GM19468 (cell line): Measurements from ENCODE around the gene NOCT.
"Not testable (repeated sequence)": the region's sequence is repeated elsewhere in the genome, so short reads cannot be mapped to it uniquely, and the experiment has no call there.

Experiments
- ATAC-seq: cut with Tn5 transposase; IDR thresholded peaks from one replicate; pipeline ENCODE4 v1.9.1; 2021; ENCODE audit warnings: mild to moderate bottlenecking, moderate library complexity, moderate number of reproducible peaks; ENCODE audit not compliant: unreplicated experiment; ENCODE audit errors: extremely low read depth

The NOCT gene

GRCh38 chr4:139007640-139008039, 7.9 kb upstream of the NOCT start:
- ATAC-seq = no peak

DNA sequence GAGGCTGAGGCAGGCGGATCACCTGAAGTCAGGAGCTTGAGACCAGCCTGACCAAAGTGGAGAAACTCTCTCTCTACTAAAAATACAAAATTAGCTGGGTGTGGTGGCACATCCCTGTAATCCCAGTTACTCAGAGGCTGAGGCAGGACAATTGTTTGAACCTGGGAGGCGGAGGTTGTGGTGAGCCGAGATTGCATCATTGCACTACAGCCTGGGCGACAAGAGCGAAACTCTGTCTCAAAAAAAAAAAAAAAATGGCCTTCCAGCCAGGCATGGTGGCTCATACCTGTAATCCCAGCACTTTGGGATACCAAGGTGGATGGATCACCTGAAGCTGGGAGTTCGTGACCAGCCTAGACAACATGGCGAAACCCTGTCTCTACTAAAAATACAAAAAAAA, 7.3 kb upstream of the NOCT start:
- ATAC-seq = not testable (repeated sequence)

DNA sequence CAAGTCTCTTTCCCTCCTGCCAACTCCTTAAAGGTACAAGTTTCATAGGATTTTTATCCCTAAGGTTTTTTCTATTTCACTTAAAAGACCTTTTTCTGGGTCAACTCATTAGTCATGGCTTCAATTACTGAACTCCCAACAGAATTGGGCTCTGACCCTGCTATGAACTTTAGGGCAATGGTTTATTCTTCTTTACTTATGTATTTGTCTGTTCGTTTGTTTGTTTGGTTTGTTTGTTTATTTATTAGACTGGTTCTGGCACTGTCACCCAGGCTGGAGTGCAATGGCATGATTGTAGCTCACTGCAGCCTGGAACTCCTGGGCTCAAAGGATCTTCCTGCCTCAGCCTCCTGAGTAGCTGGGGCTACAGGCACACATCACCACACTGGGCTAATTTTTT, 5.9 kb upstream of the NOCT start:
- ATAC-seq = no peak

DNA sequence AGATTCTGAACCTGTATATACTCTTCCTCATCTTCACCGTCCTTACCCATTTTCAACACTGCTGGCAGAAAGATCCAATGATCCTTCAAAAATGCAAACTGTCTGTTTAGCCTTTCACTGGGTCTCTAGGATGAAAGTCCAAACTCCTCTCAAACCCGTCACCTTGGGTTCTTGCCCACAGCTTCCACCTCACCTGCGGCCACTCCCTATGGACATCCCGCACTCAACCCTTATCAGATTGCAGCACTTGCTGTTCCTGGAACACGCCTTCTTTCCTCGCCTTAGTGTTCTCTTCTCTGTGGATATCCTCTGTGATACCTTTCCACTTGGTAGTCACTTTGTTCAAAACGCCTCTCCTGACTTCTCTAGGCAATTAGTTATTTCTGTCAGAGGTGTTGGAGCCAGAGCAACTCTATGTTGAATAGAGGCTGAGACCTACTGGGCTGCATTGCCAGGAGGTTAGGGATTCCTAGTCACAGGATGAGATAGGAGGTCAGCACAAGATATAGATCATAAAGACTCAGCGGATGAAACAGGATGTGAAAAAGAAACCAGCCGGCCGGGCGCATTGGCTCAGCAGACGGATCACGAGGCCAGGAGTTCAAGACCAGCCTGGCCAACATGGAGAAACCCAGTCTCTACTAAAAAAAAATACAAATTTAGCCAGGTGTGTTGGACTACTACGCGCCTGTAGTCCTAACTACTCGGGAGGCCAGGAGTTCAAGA, 4.2 kb upstream of the NOCT start:
- no peak for ATAC-seq

DNA sequence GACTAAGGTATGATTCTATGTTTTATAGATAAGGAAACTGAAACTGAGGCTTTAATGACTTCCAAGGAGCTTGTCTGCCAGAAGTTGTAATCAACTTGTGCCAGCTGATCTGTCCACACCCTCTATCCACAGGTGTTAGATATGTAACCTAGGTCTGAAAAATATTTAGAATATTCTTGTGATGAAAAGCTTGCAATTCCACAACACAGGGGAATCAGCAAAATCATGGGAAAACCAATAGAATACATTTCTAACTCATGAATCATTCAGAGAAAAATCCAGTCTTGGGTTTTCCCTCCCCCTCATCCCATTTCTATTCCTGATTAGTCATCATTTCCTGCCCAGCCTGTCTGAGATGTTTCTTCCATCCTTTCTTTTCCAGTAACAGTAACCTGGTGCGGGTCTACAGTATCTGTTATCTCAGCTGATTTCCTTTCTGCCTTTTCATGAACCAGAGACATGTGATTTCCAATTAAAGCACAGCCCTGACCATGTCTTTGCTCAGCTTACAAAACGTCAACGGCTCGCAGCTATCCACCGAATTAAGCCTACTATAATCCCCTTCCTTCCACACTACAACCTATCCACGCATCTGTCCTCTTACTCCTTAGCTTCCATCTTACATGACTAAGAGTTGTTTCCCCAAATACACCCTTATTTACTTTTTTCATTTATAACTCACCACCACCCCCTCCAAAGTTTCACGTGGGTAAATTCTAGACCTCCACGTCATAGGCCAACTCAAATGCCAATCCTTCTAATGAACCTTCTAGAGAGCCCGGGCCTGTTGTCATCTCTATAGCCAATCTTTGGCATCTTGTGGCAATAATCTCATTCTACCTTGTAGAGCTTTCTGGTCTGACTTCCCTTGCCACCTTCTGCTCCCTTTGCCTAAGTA, 961 bp upstream of the NOCT start:
- no peak for ATAC-seq

GRCh38 chr4:139015948-139016471, 429 bp downstream of the NOCT start:
- ATAC-seq = peak; percentile 1

- ATAC-seq = no peak
These were observed 2.3 kb downstream of the NOCT start for GRCh38 chr4:139017861-139018260.

DNA sequence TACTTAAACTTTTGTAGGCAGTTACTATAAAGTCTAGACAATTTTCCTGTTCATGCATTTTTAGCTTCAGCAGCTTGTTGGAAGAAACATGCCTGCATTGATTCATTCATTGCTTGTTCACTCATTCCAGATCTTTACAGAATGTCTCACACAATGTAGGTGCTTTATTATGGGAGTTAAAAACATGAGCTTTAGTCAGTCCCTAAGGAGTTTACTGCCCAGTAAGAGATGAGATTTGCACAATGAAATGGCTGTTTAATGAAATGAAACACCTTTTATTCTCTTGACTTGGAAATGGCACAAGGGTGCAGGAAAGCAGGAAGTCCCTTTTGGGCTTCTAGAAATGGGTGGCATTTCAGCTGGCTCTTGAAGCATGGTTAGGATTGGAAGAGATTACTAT, 2.9 kb downstream of the NOCT start:
- ATAC-seq = no peak

DNA sequence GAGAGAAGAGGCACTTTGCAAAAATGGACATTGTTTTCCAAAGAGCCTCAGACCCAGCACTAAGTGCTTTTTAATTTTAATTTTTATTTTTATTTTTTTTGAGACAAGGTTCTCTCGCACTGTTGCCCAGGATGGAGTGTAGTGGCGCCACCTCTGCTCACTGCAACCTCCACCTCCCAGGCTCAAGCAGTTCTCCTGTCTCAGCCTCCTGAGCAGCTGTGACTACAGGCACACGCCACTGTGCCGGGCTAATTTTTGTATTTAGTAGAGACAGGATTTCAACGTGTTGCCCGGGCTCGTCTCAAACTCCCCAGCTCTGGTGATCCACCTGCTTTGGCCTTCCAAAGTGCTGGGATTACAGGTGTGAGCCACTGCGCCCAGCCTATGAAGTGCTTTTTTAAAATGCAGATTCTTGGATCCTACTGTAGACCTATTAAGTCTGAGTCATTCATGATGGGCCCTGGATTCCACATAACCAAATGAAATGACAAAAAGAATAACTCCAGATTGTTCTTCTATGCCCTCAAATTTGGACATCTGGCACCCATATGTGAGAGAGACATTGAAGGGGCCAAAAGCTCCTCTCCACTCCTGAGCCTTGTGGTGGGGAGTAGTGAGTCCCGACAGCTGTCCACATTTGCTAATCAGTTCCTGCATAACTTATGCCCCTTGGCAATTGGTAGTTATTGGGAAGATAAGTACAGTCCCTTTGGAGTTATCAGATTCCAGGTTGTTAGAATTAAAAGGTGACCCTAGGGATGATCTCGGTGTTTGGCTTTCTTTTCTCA, 3.6 kb downstream of the NOCT start:
- no peak for ATAC-seq

GRCh38 chr4:139020384-139020783, 4.8 kb downstream of the NOCT start:
- ATAC-seq = no peak

- ATAC-seq = not testable (repeated sequence)
These were observed 5.5 kb downstream of the NOCT start for GRCh38 chr4:139021071-139021470.

- ATAC-seq = no peak
These were observed 7.3 kb downstream of the NOCT start for GRCh38 chr4:139022835-139023234.

DNA sequence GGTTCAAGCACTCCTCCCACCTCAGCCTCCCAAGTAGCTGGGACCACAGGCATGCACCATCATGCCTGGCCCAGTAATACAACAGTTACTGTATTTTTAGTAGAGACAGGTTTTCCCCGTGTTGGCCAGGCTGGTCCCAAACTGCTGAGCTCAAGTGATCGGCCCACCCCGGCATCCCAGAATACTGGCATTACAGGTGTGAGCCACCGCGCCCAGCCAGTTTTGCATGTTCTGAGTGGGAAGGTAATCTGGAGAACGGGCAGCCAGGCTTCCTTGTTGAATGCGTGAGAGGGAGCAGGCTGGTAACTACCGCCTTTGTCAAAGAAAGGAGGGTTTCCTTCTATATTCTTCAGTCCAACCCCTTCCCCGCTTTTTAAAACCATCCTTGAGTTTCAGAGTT, 9.1 kb downstream of the NOCT start:
- no peak for ATAC-seq

DNA sequence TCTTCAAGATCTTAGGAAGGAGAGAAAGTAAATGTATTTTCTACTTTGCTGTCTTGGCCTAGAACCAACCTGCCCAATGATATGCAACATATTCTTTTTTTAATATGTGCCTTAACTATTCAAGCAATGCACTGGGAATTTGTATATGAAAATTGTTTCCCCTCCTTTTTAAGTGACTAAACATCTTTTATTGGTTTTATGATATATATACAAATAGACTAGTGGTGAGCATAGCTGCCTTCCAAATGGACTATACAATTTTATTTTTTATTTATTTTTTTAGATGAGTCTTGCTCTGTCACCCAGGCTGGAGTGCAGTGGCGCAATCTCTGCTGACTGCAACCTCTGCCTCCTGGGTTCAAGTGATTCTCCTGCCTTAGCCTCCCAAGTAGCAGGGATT, 10.3 kb downstream of the NOCT start:
- no peak for ATAC-seq

- no peak for ATAC-seq
These were observed 12.2 kb downstream of the NOCT start for GRCh38 chr4:139027776-139028175.

DNA sequence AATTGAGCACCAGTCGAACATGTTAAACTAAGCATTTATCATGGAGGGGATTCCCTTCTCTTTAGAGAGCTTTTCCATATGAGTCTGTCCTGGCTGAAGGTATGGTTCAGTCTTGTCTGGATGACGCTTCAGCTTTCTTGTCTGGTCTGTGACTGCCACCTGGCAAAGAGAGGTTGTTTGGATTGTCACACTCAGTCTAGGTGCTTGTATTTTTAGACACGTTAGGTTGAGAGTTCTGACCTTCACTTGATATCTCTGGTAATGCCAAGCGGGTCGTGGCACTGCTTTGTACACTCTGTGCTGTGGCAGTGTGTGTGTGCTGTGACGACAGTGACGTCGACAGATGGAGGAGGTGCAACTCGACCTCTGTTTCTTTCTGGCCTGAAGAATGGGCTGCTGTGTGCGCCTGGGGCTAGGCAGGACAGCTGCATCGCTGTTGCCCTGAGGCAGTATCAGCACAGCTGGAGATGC, 12.6 kb downstream of the NOCT start:
- ATAC-seq = no peak

GRCh38 chr4:139029866-139030363, 14.3 kb downstream of the NOCT start:
- not testable (repeated sequence) for ATAC-seq

DNA sequence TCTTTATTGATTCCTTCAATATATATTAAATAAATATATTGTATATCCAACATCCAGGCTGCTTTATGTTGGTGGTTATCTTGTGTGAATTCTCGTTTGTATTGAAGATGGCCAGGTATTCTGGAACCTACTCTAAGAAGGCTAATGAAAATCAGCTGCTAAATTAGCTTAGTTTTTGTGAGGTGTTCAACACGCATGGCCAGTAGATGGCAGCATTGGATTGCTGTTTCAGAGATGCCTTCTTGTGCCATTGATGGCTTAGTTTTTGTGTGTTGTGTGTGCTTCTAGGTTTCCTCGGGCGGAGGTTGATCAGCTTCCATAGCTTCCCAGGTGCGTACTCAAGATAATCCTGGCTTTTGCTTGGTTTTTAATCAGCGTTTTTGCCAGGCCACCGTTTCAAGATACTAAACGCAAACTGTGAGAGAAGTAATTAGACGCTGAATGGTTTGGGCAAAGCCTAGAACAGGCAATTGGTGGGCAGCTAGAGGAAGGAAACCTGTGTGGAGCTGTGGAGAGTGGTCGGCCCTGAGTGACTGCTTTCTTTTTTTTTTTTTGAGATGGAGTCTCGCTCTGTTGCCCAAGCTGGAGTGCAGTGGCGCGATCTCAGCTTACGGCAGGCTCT, 15.1 kb downstream of the NOCT start:
- no peak for ATAC-seq

GRCh38 chr4:139035650-139036049, 20.1 kb downstream of the NOCT start:
- ATAC-seq = no peak

- ATAC-seq = no peak
These were observed 21.3 kb downstream of the NOCT start for GRCh38 chr4:139036885-139037284.
